HUES64 (cell line): ENCODE measurements around the gene GGT1.
"Not testable (repeated sequence)": the region's sequence is repeated elsewhere in the genome, so short reads cannot be mapped to it uniquely, and the experiment has no call there.

ENCODE experiments used
- H3K27ac ChIP-seq: 2 replicates; pipeline ENCODE4 v1.7.0; 2013; ENCODE audit warnings: low read depth, low read length, inconsistent platforms
- H3K27me3 ChIP-seq: 2 replicates; pipeline ENCODE4 v1.6.1; 2013; ENCODE audit warnings: mild to moderate bottlenecking, low read length; ENCODE audit not compliant: insufficient read depth
- H3K36me3 ChIP-seq: 2 replicates; pipeline ENCODE4 v1.6.1; 2013; ENCODE audit warnings: mild to moderate bottlenecking, low read length; ENCODE audit not compliant: insufficient read depth
- H3K4me1 ChIP-seq: 2 replicates; pipeline ENCODE4 v1.6.1; 2013; ENCODE audit warnings: mild to moderate bottlenecking, low read length, moderate library complexity; ENCODE audit not compliant: insufficient read depth
- H3K4me3 ChIP-seq: 2 replicates; pipeline ENCODE4 v1.5.1; 2013; ENCODE audit warnings: mild to moderate bottlenecking, low read length, moderate library complexity
- H3K9ac ChIP-seq: 2 replicates; pipeline ENCODE4 v1.6.1; 2013; ENCODE audit warnings: mild to moderate bottlenecking, low read depth, low read length
- H3K9me3 ChIP-seq: 2 replicates; pipeline ENCODE4 v1.6.1; 2013; ENCODE audit warnings: low read depth, low read length; ENCODE audit not compliant: insufficient read depth
- WGBS: fragments of 150-250, 120-280 bp; methylation state at CpG from one replicate; pipeline ENCODE4 v1.1.7; 2013; ENCODE audit warnings: missing lambda C conversion rate; 5-methylcytosine and 5-hydroxymethylcytosine counted together

The GGT1 gene

DNA sequence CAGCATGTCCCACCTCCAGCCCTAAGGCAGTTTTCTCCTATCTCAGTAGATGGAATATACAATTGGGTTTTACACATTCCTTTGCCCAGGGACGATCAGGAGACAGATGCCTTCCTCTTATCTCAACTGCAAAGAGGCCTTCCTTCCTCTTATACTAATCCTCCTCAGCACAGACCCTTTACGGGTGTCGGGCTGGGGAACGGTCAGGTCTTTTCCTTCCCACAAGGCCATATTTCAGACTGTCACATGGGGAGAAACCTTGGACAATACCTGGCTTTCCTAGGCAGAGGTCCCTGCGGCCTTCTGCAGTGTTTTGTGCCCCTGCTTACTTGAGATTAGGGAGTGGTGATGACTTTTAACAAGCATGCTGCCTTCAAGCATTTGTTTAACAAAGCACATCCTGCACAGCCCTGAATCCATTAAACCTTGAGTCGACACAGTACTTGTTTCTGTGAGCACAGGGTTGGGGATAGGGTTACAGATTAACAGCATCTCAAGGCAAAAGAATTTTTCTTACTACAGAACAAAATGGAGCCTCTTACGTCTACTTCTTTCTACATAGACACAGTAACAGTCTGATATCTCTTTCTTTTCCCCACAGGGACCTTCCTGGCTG, 27.9 kb downstream of the GGT1 start:
- peak overlapping the region; percentile 70; the same call in 1 of the 2 replicates for H3K27ac ChIP-seq
- not testable (repeated sequence) for H3K36me3 ChIP-seq, H3K4me3 ChIP-seq, H3K9ac ChIP-seq, H3K27me3 ChIP-seq, H3K9me3 ChIP-seq, H3K4me1 ChIP-seq
- WGBS: 28% methylated on average over 3 of the region's 7 CpGs

DNA sequence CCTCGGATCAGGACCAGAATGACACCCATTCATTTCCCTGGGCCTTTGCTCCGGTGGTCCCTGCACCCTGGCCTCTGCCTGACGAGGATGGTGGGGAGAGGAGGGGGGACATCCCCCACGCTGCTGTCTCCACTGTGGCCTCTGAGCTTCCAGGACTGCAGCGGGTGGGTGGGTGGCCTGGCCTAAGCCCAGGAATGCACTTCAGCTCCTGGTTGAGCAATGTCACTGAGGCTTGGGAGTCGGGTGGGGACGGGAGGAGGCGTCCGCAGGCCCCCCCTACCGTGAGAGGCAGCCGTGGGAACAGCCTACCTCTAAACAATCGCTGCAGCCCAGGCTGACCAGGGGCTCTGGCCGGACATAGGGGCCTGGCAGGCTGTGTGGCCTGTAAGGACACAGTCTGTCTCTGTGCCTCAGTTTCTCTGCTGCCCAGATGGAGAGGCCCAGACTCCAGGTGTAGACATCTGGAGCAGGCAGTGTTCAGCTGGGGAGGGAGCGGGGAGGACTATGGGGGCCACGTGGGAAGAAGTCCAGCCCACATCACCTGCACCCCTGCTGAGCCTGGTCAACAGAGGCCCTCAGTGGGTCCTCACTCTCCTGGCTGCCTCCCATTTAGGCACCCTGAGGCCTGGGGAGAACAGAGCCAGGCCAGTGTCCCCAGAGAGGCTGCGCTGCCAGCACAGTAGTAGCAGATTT, 28.6 kb downstream of the GGT1 start:
- not testable (repeated sequence) for H3K9ac ChIP-seq, H3K27me3 ChIP-seq, H3K36me3 ChIP-seq, H3K4me3 ChIP-seq, H3K9me3 ChIP-seq, H3K4me1 ChIP-seq
- WGBS: 59% methylated on average over 15 of the region's 16 CpGs
- peak overlapping the region; percentile 70; the same call in 1 of the 2 replicates for H3K27ac ChIP-seq

DNA sequence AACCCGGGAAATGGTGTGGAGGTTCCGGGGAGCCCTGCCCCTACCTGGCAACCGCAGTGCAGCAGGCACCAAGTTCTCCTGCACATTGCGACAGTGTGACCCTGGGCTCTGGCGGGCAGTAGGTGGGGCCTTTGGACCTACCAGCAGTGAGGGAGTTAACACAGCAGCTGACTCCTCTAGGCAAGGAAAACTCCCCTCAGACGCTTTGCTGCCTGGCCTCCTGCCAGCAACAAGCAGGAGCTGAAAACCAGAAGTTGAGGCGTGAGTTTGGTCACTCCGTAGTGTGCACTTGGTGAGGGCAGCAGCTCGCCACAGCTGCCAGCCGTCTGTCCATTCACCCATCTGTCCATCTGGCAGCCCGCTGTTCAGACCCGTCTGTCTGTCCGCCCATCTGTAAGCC, 29.6 kb downstream of the GGT1 start:
- not testable (repeated sequence) for H3K36me3 ChIP-seq, H3K27ac ChIP-seq, H3K9ac ChIP-seq, H3K9me3 ChIP-seq, H3K4me1 ChIP-seq, H3K27me3 ChIP-seq, H3K4me3 ChIP-seq
- 63% methylated on average over 7 of the region's 13 CpGs for WGBS

DNA sequence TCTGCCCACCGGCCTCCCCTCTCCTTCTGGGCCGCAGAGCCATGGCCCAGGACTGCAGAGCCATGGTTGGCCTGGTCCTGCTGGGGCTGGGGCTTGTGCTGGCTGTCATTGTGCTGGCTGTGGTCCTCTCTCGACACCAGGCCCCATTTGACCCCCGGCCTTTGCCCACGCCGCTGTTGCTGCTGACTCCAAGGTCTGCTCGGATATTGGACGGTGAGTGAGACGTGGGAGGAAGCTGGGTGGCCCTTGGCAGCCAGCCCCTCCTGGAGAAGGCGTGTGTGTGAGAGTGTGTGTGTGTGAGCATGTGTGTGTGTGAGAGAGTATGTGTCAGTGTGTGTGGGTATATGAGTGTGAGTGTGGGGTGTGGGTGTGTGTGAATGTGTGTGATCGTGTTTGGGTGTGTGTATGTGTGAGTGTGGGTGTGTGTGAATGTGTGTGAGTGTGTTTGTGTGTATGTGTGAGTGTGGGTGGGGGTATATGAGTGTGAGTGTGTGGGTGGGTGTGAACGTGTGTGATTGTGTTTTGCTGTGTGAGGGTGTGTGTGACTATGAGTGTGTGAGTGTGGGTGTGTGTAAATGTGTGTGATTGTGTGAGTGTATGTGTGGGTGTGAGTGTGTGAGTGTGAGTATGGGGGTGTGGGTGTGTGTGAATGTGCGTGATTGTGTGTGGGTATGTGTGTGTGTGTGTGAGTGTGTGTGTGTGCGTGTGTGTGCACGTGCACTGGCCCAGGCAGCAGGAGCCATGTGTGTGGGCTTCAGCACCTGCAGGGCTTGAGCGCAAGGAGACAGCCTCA, 30.4 kb downstream of the GGT1 start:
- H3K9ac ChIP-seq: not testable (repeated sequence)
- 88% methylated on average over 16 of the region's 16 CpGs for WGBS

DNA sequence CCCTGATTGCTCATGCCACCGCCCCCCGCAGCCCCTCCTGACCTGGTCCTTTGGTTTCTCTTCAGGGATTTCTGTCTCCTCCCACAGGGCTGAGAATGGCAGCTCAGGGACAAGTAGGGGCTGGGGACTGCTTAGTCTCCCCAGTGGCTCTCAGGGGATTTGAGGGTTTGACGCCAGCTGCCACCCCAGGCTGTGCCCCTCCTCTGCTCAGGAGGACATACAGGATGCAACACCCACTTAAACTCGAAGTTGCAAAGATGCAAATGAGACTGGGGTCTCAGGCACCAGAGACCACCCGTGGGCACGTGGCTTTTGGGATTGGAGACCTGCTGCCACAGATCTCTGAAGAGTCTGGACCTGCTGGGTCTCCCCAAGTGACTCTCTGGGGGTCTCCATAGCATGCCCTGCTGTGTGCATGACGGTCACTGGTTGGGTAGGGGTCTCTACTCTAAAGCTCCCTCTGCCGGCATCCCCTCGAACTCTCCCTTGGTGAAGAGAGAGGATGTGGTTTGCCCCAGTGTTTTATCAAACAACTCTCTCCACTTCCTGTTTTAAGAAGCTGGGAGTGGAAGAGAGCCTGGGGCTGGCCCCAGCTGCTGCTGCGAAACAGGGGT, 31.9 kb downstream of the GGT1 start:
- not testable (repeated sequence) for H3K4me1 ChIP-seq, H3K36me3 ChIP-seq, H3K27me3 ChIP-seq, H3K27ac ChIP-seq, H3K9ac ChIP-seq, H3K9me3 ChIP-seq, H3K4me3 ChIP-seq
- 74% methylated on average over 8 of the region's 10 CpGs for WGBS

More for the DNA sequence above, 30.4 kb downstream of the GGT1 start:
- not testable (repeated sequence) for H3K9me3 ChIP-seq, H3K27ac ChIP-seq, H3K4me1 ChIP-seq, H3K36me3 ChIP-seq, H3K27me3 ChIP-seq, H3K4me3 ChIP-seq

DNA sequence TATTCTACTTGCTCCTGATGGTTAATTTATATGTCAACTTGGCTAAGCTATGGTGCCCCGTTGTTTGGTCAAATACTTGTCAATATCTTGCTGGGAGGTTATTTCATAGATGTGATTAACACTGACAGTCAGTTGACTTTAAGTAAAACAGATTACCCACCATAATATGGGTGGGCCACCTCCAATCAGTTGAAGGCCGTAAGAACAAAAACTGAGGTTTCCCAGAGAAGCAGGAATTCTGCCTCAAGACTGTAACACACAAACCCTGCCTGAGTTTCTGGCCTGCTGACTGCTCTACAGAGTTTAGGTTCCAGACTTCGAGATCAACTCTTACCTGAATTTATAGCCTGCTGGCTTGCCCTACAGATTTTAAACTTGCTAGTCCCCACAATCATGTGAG, 33.5 kb downstream of the GGT1 start:
- not testable (repeated sequence) for H3K9me3 ChIP-seq, H3K4me1 ChIP-seq, H3K4me3 ChIP-seq, H3K27ac ChIP-seq, H3K9ac ChIP-seq, H3K27me3 ChIP-seq, H3K36me3 ChIP-seq
- WGBS: 96% methylated on average over 3 of the region's 3 CpGs

DNA sequence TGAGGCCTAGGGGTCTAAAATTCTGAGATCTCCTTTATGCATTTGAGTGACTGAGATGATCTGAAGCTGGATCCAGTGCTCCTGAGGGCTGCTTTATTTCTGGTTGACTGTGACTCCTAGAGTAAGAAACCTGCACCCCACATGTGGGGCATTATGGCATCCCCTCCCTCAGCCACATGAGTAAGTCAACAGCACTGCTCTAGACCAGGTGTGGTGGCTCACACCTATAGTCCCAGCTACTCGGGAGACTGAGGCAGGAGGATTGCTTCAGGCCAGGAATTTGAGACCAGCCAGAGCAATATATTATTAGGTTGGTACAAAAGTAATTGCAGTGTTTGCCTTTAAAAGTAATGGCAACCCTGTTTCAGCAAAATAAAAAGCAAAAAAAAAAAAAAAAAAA, 39.3 kb downstream of the GGT1 start:
- not testable (repeated sequence) for H3K4me3 ChIP-seq, H3K36me3 ChIP-seq, H3K27ac ChIP-seq, H3K9ac ChIP-seq, H3K4me1 ChIP-seq, H3K9me3 ChIP-seq, H3K27me3 ChIP-seq
- 100% methylated on average over 1 of the region's 1 CpG for WGBS

DNA sequence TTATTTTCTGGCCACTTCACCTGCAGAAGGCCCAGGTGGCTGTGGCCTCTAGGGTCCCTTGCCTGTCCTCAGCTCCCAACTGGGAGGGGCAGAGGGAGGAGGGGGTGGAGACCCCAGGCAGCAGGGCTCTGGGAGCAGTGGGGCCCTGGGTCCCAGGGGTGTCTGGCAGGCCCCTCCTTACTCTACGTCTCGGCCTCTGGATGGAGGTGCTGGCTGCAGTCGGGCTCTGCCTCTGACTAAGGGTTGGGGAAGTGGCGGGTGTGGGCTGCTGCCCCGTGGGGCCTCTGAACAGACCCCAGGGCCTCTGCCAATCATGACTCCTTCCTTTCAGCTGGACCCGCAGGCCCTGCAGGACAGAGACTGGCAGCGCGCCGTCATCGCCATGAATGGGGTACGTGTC, 41.4 kb downstream of the GGT1 start:
- not testable (repeated sequence) for H3K4me3 ChIP-seq, H3K36me3 ChIP-seq, H3K9me3 ChIP-seq, H3K4me1 ChIP-seq, H3K27me3 ChIP-seq, H3K27ac ChIP-seq, H3K9ac ChIP-seq
- WGBS: 82% methylated on average over 3 of the region's 11 CpGs

DNA sequence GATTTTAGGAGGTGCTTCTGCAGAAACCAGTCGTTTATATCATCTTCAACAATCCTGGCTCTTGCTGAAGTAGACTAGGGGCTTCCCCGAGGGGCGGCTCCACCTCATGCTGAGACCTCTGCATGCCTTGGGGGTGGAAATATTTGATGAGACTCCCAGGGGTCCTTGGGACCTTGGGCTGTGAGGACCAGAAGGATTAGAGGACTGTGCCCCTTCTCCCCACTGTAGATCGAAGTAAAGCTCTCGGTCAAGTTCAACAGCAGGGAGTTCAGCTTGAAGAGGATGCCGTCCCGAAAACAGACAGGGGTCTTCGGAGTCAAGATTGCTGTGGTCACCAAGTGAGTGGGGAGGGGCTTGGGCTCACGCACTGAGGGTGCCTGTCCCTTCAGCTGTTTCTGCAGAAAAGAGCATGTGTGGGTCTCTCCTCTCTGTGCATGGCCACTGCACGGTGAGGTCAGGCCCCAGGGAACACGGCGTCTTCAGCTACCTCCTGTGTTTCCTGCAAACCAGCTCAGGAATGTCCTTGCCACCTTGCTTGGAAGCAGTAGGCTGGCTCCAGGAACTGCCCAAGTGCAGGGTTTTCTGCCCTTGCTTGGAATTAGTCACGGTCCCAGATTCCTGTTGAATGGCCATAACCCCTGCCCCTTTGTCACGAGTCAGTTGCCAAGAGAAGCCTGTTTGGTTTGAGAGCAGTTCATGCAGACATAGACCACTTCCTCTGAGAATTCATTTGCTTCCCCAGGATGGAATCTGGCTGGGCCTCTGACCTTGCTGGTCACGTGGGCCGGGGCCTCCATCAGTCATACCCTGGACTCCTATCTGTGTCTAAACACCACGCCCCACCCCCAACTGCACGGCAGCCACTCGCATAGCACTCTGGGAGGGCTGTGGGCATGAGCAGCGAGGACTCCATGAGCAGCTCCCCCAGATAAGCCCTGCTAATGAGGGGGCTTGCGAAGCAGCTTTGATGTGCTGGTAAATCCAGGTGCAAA, 42.7 kb downstream of the GGT1 start:
- H3K27me3 ChIP-seq, H3K36me3 ChIP-seq, H3K4me1 ChIP-seq, H3K27ac ChIP-seq, H3K9me3 ChIP-seq, H3K9ac ChIP-seq, H3K4me3 ChIP-seq: not testable (repeated sequence)
- 82% methylated on average over 6 of the region's 21 CpGs for WGBS

DNA sequence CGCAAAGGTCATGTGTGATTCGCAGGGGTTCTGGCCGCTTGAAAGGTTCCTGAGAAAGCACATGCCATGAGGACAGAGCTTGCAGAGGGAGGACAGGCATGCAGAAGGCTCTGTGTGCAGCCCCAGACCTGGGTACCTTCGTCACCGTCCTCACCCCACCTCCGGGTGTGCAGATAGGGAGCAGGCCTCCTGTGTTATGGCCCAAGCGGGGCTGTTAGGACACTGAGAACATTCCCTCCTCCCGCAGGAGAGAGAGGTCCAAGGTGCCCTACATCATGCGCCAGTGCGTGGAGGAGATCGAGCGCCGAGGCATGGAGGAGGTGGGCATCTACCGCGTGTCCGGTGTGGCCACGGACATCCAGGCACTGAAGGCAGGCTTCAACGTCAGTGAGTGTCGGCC, 43.8 kb downstream of the GGT1 start:
- not testable (repeated sequence) for H3K27me3 ChIP-seq, H3K27ac ChIP-seq, H3K36me3 ChIP-seq, H3K4me3 ChIP-seq, H3K9me3 ChIP-seq, H3K9ac ChIP-seq, H3K4me1 ChIP-seq
- 95% methylated on average over 13 of the region's 19 CpGs for WGBS
